KG1 (cell line): ENCODE measurements around the gene KRTAP4-9.
A peak's percentile ranks its signal among the peaks of the same experiment; 100 is the strongest.
"Not testable (repeated sequence)": the region's sequence is repeated elsewhere in the genome, so short reads cannot be mapped to it uniquely, and the experiment has no call there.

ENCODE experiments used
- DNase-seq: peaks from one replicate; lab custom pipeline; 2025; lab: John Stamatoyannopoulos, UW

The KRTAP4-9 gene

DNA sequence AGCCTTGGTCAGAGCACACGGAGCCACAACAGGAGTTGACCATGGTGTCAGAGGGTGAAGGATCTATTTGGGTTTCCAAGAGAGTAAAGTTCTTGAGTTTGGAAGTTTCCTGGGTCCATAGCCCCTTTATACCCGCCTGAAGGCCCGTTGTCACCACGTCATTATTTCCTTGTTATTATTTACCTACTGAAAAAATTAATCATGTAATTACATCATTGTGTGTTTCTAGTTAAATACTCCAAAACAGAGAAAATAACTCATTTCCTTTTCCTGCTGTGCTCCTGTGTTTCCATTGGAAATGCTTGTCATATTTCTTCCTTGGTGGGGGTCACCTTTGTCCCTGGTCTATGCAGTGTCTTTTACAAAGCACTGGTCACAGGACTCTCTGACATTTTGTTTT, 7.1 kb upstream of the KRTAP4-9 start, which contains the start of gene KRTAP4-8:
Gene KRTAP4-8, minus strand, starts transcription at position 101 of the 400 bp plus-strand sequence. Its CDS starts 58 bp downstream, at position 43.
- DNase-seq: no peak

DNA sequence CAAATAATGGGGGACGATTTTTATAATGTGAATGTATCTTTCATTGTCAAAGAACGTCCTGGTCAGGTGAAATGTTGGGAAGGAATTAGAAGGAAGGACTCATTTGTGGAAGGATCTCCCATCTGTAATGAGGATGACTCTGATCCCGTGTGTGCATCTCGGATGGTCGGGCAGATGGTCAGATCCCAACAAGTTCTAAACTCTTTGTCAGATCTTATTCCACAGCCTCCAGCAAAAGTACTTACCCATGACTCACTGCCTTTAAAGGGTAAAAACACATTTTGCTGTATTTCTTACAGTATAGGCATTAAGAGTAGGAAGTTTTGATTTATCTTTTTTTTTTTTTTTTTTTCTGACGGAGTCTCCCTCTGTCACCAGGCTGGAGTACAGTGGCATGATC, 6.7 kb upstream of the KRTAP4-9 start:
- DNase-seq: no peak

GRCh38 chr17:41099682-41100480, 5.3 kb upstream of the KRTAP4-9 start:
- DNase-seq: peak; percentile 18

GRCh38 chr17:41101586-41102259, 3.5 kb upstream of the KRTAP4-9 start, which contains the start of gene KRTAP4-16:
Gene KRTAP4-16 (minus strand): TSS chr17:41102209. CDS start chr17:41102209, 0 bp downstream.
- no peak for DNase-seq

- no peak for DNase-seq
Observed at GRCh38 chr17:41103896-41104295, 1.3 kb upstream of the KRTAP4-9 start.

- DNase-seq: not testable (repeated sequence)
Observed at GRCh38 chr17:41104386-41105038, 677 bp upstream of the KRTAP4-9 start.

GRCh38 chr17:41107941-41108450, 2.8 kb downstream of the KRTAP4-9 start:
- no peak for DNase-seq

GRCh38 chr17:41108728-41109386, 3.7 kb downstream of the KRTAP4-9 start:
- DNase-seq: not testable (repeated sequence)

- no peak for DNase-seq
Observed at GRCh38 chr17:41111151-41111885, 6.1 kb downstream of the KRTAP4-9 start.

- no peak for DNase-seq
Observed at GRCh38 chr17:41116297-41116696, 11.1 kb downstream of the KRTAP4-9 start.

GRCh38 chr17:41117846-41118386, 12.7 kb downstream of the KRTAP4-9 start, which contains the start of gene KRTAP4-11:
Gene KRTAP4-11 (minus strand): TSS chr17:41118373. CDS start chr17:41118315, 58 bp downstream.
- not testable (repeated sequence) for DNase-seq

DNA sequence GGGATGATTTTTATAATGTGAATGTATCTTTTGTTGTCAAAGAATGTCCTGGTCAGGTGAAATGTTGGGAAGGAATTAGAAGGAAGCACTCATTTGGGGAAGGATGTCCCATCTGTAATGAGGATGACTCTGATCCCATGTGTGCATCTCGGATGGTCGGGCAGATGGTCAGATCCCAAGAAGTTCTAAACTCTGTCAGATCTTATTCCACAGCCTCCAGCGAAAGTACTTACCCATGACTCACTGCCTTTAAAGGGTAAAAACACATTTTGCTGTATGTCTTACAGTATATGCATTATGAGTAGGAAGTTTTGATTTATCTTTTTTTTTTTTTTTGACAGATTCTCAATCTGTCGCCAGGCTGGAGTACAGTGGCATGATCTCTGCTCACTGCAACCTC, 13.5 kb downstream of the KRTAP4-9 start:
- DNase-seq: no peak

- DNase-seq: peak; percentile 32
Observed at GRCh38 chr17:41119696-41120690, 14.8 kb downstream of the KRTAP4-9 start.

- no peak for DNase-seq
Observed at GRCh38 chr17:41121742-41122141, 16.6 kb downstream of the KRTAP4-9 start.

- not testable (repeated sequence) for DNase-seq
Observed at GRCh38 chr17:41123292-41123990, 18.3 kb downstream of the KRTAP4-9 start.

- not testable (repeated sequence) for DNase-seq
Observed at GRCh38 chr17:41123991-41124371, 18.8 kb downstream of the KRTAP4-9 start, which contains the start of gene KRTAP4-12. Gene KRTAP4-12 (minus strand): TSS chr17:41124182. CDS start chr17:41124122, 60 bp downstream.

- no peak for DNase-seq
Observed at GRCh38 chr17:41125064-41125463, 19.9 kb downstream of the KRTAP4-9 start.

DNA sequence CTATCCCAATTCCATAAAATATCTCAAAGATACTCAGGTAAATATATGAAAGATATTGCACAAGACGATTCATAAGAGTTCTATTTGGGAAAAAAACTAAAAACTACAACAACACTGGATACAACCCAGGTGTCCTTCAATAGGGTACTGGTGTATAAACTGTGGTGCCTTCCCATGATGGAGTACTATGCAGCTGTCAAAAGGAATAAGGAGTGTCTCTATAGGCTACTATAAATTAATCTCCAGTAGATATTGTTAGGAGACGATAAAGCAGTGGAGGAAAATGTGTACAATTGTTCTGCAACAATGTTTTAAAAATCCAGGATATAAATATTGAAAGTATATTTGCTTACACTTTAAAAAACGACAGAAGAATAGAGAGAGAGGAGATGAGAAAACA, 21.2 kb downstream of the KRTAP4-9 start:
- DNase-seq: no peak

- DNase-seq: no peak
Observed at GRCh38 chr17:41127371-41127770, 22.2 kb downstream of the KRTAP4-9 start.
